GM12892 (cell line): Measurements from ENCODE around the gene GNAI2.

Source experiments
- POLR2A ChIP-seq: IDR thresholded peaks from 2 replicates; pipeline ENCODE4 v1.6.1; 2011; ENCODE audit warnings: low read depth, low read length, control low read depth
- POLR2AphosphoS5 ChIP-seq: IDR thresholded peaks from 2 replicates; pipeline ENCODE4 v1.6.1; 2011; ENCODE audit warnings: low read depth, low read length, control low read depth
- TAF1 ChIP-seq: IDR thresholded peaks from 2 replicates; pipeline ENCODE4 v1.6.1; 2011; ENCODE audit warnings: low read depth, mild to moderate bottlenecking, control low read depth, low read length, borderline replicate concordance

- no peak for TF ChIP-seq POLR2AphosphoS5
- no peak for TF ChIP-seq POLR2A
- TF ChIP-seq TAF1 = no peak
These were observed 32.7 kb upstream of the GNAI2 start for GRCh38 chr3:50203113-50203808.
